HepG2 (cell line): ENCODE results near the gene AAGAB. TPM values are rescaled to one million over a fixed set of nuclear protein-coding genes. Genes with fewer than 3 reads are reported as not detected.

Source experiments
- ATAC-seq: fragments of 200-7000 bp; cut with Tn5 transposase; 3 replicates; pipeline ENCODE4 v1.9.1; 2020; ENCODE audit warnings: mild to moderate bottlenecking, moderate library complexity
- BruUV-seq: library from RNA; stranded (reverse); fragments of 400-500 nt; replicated peaks from 2 replicates; lab custom pipeline; 2021; lab: Mats Ljungman, UMichigan
- CTCF ChIA-PET: fragments of 300-600 bp; formaldehyde crosslinking; extraction: SDS; loops from one replicate; lab custom pipeline; 2021; ENCODE audit warnings: low total read pairs, inconsistent platforms, low intra/inter-chr PET ratio; lab: Yijun Ruan, JAX
- POLR2A ChIA-PET: fragments of 350-600 bp; sonication (Branson Sonifier 250); formaldehyde crosslinking; loops from one replicate; lab custom pipeline; 2020; ENCODE audit warnings: antibody characterized with exemption, inconsistent platforms; lab: Yijun Ruan, JAX
- DNase-seq: peaks from one replicate; pipeline ENCODE4 v3.0.0-alpha.2; 2015; ENCODE audit warnings: low spot score
- FAIRE-seq: peaks from 3 replicates; lab custom pipeline; 2011; peaks lifted over from hg19 to GRCh38; lab: Jason Lieb, UNC
- H2AFZ ChIP-seq: one replicate; pipeline ENCODE4 v1.6.1; 2011; ENCODE audit warnings: low read length, inconsistent platforms
- H3K27ac ChIP-seq: fragments of 300-600 bp; 3 replicates; pipeline ENCODE4 v1.8.0; 2011; ENCODE audit warnings: mixed run types, mild to moderate bottlenecking, mixed read lengths, low read length, inconsistent platforms; ENCODE audit not compliant: insufficient read depth; ENCODE audit errors: extremely low read length
- H3K27me3 ChIP-seq, 2 experiments: fragments of 200-600 bp in 1 of 2; 2 replicates in 1 of 2; 3 replicates in 1 of 2; pipeline versions ENCODE4 v1.6.0 to v1.8.0; 2011; ENCODE audit warnings: low read length in 2 of 2, mild to moderate bottlenecking in 2 of 2, moderate library complexity in 2 of 2, inconsistent platforms in 1 of 2; ENCODE audit not compliant: insufficient read depth in 2 of 2, control insufficient read depth in 1 of 2
- H3K36me3 ChIP-seq, 2 experiments: fragments of 200-600 bp in 1 of 2; replicated peaks in 1 of 2; 2 replicates in 1 of 2; 3 replicates in 1 of 2; pipeline versions ENCODE4 v1.5.1 to v1.8.0; 2011; ENCODE audit warnings: low read length in 2 of 2, inconsistent platforms in 1 of 2; ENCODE audit not compliant: insufficient read depth in 2 of 2, control insufficient read depth in 1 of 2
- H3K4me1 ChIP-seq: 2 replicates; pipeline ENCODE4 v1.5.1; 2012; ENCODE audit warnings: low read length, inconsistent platforms; ENCODE audit not compliant: insufficient read depth
- H3K4me2 ChIP-seq: 2 replicates; pipeline ENCODE4 v1.6.0; 2011; ENCODE audit warnings: low read depth, low read length, inconsistent platforms
- H3K4me3 ChIP-seq, 3 experiments: fragments of 200-600 bp in 1 of 3; sonication (generic), shearing (Covaris generic) in 1 of 3; replicated peaks in 1 of 3; 2 replicates each; pipeline ENCODE4 v1.5.1; 2011 to 2016; ENCODE audit warnings: low read length in 3 of 3, inconsistent platforms in 2 of 3, low read depth in 2 of 3, mild to moderate bottlenecking in 2 of 3, control low read depth in 1 of 3, mixed read lengths in 1 of 3; ENCODE audit not compliant: insufficient read depth in 1 of 3
- H3K79me2 ChIP-seq: one replicate; pipeline ENCODE4 v1.6.1; 2011; ENCODE audit warnings: low read length, inconsistent platforms; ENCODE audit not compliant: insufficient read depth
- H3K9ac ChIP-seq: 2 replicates; pipeline ENCODE4 v1.6.0; 2011; ENCODE audit warnings: mild to moderate bottlenecking, low read depth, low read length, inconsistent platforms; ENCODE audit not compliant: insufficient read depth
- H3K9me3 ChIP-seq: 2 replicates; pipeline ENCODE4 v1.5.1; 2012; ENCODE audit warnings: mild to moderate bottlenecking, low read length
- H4K20me1 ChIP-seq: 2 replicates; pipeline ENCODE4 v1.6.0; 2011; ENCODE audit warnings: inconsistent platforms, mild to moderate bottlenecking, low read length, moderate library complexity; ENCODE audit not compliant: insufficient read depth
- ASH2L ChIP-seq: fragments of 300-600, 200-600 bp; sonication (generic); IDR thresholded peaks from 2 replicates; pipeline ENCODE4 v1.7.0; 2017; ENCODE audit warnings: low read depth, mild to moderate bottlenecking, moderate library complexity, mixed read lengths, low read length; ENCODE audit not compliant: insufficient read length
- DMAP1 ChIP-seq: IDR thresholded peaks from 2 replicates; pipeline ENCODE4 v1.6.1; 2016
- HMG20A ChIP-seq: IDR thresholded peaks from 2 replicates; pipeline ENCODE4 v1.6.1; 2016; ENCODE audit warnings: borderline replicate concordance
- ISL2 ChIP-seq: sonication (generic); formaldehyde crosslinking; IDR thresholded peaks from 2 replicates; pipeline ENCODE4 v1.5.0; 2020; ENCODE audit warnings: missing genetic modification reagents
- JUNB ChIP-seq: sonication (generic); formaldehyde crosslinking; IDR thresholded peaks from 2 replicates; pipeline ENCODE4 v1.8.0; 2022; ENCODE audit warnings: missing genetic modification reagents, mild to moderate bottlenecking, borderline replicate concordance
- MAFF ChIP-seq: IDR thresholded peaks from 2 replicates; pipeline ENCODE4 v1.6.1; 2011; ENCODE audit warnings: low read depth, low read length, improper control_type of control experiment
- MAFK ChIP-seq, 2 experiments: IDR thresholded peaks in 1 of 2; conservative IDR thresholded peaks in 1 of 2; 2 replicates each; pipeline ENCODE4 v1.6.1; 2011; ENCODE audit warnings: improper control_type of control experiment in 2 of 2, low read length in 2 of 2
- MBD4 ChIP-seq: IDR thresholded peaks from 2 replicates; pipeline ENCODE4 v1.6.1; 2012; ENCODE audit warnings: low read length, inconsistent platforms, borderline replicate concordance
- POLR2G ChIP-seq: fragments of 200-400 bp; formaldehyde crosslinking; IDR thresholded peaks from 2 replicates; pipeline ENCODE4 v1.6.1; 2018; ENCODE audit warnings: mild to moderate bottlenecking, low read depth, low read length, moderate library complexity
- SCMH1 ChIP-seq: sonication (generic); formaldehyde crosslinking; IDR thresholded peaks from 2 replicates; pipeline ENCODE4 v1.9.0; 2021; ENCODE audit warnings: missing genetic modification reagents, mild to moderate bottlenecking, borderline replicate concordance
- ZHX2 ChIP-seq, 2 experiments: sonication (generic) in 1 of 2; formaldehyde crosslinking in 1 of 2; IDR thresholded peaks; 2 replicates each; pipeline versions ENCODE4 v1.6.1 to v1.9.0; 2014 to 2022; ENCODE audit warnings: antibody characterized with exemption in 1 of 2, borderline replicate concordance in 1 of 2, inconsistent platforms in 1 of 2, low read depth in 1 of 2, missing genetic modification reagents in 1 of 2
- ZNF24 ChIP-seq: fragments of 450-650 bp; IDR thresholded peaks from 2 replicates; pipeline ENCODE4 v1.6.1; 2017; ENCODE audit warnings: antibody characterized with exemption, mild to moderate bottlenecking
- ZNF775 ChIP-seq: sonication (generic); formaldehyde crosslinking; IDR thresholded peaks from 2 replicates; pipeline ENCODE4 v1.4.0; 2020; ENCODE audit warnings: missing genetic modification reagents, mild to moderate bottlenecking, moderate library complexity, borderline replicate concordance
- WGBS: methylation state at CpG from one replicate; pipeline ENCODE4 v1.1.6; 2017; ENCODE audit warnings: low lambda C conversion rate; 5-methylcytosine and 5-hydroxymethylcytosine counted together
- in situ Hi-C: cut with HindIII; loops from 2 replicates; pipeline ENCODE4 v1.10.0; 2017; ENCODE audit warnings: low pct_unique_long_range_greater_than_20kb; ENCODE audit not compliant: extremely low pct_ligation_motif_present
- intact Hi-C: fragments of 100-400 bp; cut with micrococcal nuclease; formaldehyde crosslinking; loops from one replicate; pipeline ENCODE4 v1.10.0; 2022; ENCODE audit not compliant: unreplicated experiment
- polyA plus RNA-seq, 8 experiments: library from polyadenylated mRNA; depleted of rRNA in 3 of 8; stranded (reverse) in 7 of 8; unstranded in 1 of 8; fragments of >200 nt; fragmentation: Illumina TruSeq in 4 of 8; extraction: Trizol in 4 of 8; gene quantifications; 2 replicates each; pipeline versions ENCODE4 v1.2.1 to v1.2.3, GENCODE V29; 2011 to 2016; ENCODE audit warnings: low read depth in 4 of 8, missing spikeins in 1 of 8, mixed read lengths in 1 of 8; ENCODE audit not compliant: insufficient read depth in 1 of 8
- total RNA-seq, 5 experiments: library from RNA; depleted of rRNA; stranded (reverse); fragments of >200 nt; fragmentation: Illumina TruSeq; extraction: Trizol; gene quantifications; 2 replicates each; pipeline ENCODE4 v1.2.3, GENCODE V29; 2016; ENCODE audit warnings: low read depth in 1 of 5
- TF ChIP-seq, protein P1 (sequence below): sonication (generic); formaldehyde crosslinking; IDR thresholded peaks from 2 replicates; pipeline ENCODE4 v1.4.0; 2020; ENCODE audit warnings: missing genetic modification reagents
- TF ChIP-seq, protein P2 (sequence below): conservative IDR thresholded peaks from 2 replicates; pipeline ENCODE4 v1.6.1; 2018; ENCODE audit warnings: missing genetic modification reagents
- TF ChIP-seq, protein P3 (sequence below): IDR thresholded peaks from 2 replicates; pipeline ENCODE4 v1.6.1; 2016; ENCODE audit warnings: missing genetic modification reagents, missing compliant biosample characterization

The AAGAB gene
- total and polyA plus RNA-seq, 2 of the 13 experiments (the other 11 are each of a cell fraction or from before 2014, with no cell fraction given): 8.0 to 34.9 TPM

DNA sequence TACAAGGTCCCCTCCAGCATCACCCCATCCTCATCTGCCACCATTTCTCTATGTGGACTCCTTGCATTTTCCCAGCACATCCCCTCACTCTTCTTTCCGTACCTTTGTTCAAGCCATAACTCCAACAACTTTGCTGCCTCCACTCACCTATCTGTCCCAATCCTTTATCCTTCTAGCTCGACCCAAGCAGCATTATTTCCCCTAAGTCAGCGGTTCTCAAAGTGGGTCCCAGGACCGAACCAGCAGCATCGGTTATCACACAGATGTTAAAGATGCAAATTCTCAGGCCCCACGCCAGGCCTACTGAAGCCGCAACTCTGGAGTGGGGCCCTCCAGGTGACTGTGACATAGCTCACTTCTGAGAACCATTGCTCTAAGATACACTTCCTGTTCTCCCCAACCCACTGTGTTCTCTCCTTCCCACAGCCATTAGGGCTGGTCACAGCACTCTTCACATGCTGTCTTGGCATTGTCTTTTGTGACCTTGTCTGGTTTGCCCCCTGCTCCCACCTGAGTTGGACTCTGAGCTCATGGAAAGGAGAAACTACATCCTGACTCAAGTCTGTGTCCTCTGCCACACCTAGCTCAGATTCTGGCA, 56.2 kb downstream of the AAGAB start:
- CTCF ChIA-PET: no interaction called here
- no peak overlapping the region for H3K27ac ChIP-seq
- intact Hi-C loops: no loop called here
- TF ChIP-seq, protein P1, sequence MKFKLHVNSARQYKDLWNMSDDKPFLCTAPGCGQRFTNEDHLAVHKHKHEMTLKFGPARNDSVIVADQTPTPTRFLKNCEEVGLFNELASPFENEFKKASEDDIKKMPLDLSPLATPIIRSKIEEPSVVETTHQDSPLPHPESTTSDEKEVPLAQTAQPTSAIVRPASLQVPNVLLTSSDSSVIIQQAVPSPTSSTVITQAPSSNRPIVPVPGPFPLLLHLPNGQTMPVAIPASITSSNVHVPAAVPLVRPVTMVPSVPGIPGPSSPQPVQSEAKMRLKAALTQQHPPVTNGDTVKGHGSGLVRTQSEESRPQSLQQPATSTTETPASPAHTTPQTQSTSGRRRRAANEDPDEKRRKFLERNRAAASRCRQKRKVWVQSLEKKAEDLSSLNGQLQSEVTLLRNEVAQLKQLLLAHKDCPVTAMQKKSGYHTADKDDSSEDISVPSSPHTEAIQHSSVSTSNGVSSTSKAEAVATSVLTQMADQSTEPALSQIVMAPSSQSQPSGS: no peak
- no peak for TF ChIP-seq SCMH1 (CRISPR knock-in tag)
- TF ChIP-seq ZNF24: no peak
- TF ChIP-seq DMAP1 (CRISPR knock-in tag): no peak
- peak; percentile 54 to 68 for TF ChIP-seq MAFK (conservative IDR thresholded peaks at IDR 0.05 in 1 of 2, IDR thresholded peaks at IDR 0.05 in 1 of 2; ENCODE audit: low read length in 2 of 2)
- TF ChIP-seq JUNB (CRISPR knock-in tag): no peak
- TF ChIP-seq, protein P2, sequence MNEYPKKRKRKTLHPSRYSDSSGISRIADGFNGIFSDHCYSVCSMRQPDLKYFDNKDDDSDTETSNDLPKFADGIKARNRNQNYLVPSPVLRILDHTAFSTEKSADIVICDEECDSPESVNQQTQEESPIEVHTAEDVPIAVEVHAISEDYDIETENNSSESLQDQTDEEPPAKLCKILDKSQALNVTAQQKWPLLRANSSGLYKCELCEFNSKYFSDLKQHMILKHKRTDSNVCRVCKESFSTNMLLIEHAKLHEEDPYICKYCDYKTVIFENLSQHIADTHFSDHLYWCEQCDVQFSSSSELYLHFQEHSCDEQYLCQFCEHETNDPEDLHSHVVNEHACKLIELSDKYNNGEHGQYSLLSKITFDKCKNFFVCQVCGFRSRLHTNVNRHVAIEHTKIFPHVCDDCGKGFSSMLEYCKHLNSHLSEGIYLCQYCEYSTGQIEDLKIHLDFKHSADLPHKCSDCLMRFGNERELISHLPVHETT (CRISPR knock-in tag): no peak
- no peak for TF ChIP-seq ISL2 (CRISPR knock-in tag)
- peak; percentile 47 for TF ChIP-seq MAFF
- TF ChIP-seq ZNF775 (CRISPR knock-in tag): no peak
- TF ChIP-seq ASH2L: no peak
- TF ChIP-seq, protein P3, sequence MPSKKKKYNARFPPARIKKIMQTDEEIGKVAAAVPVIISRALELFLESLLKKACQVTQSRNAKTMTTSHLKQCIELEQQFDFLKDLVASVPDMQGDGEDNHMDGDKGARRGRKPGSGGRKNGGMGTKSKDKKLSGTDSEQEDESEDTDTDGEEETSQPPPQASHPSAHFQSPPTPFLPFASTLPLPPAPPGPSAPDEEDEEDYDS (CRISPR knock-in tag): no peak
- TF ChIP-seq HMG20A (CRISPR knock-in tag): no peak
- no peak for TF ChIP-seq MBD4
- TF ChIP-seq POLR2G: 0 out of 2 replicates have a peak, but pooled peaks have one; percentile 23
- no peak for TF ChIP-seq ZHX2 (IDR thresholded peaks at IDR 0.05; ENCODE audit: low read depth)
- no peak for TF ChIP-seq ZHX2 (CRISPR knock-in tag; IDR thresholded peaks at IDR 0.05; ENCODE audit: borderline replicate concordance)

More for the DNA sequence above, 56.2 kb downstream of the AAGAB start:
- Histone ChIP-seq H3K4me1 (peaks cover 15% of the 10 kb centered on the region), H3K36me3 (peaks cover 0 to 1% of the 10 kb centered on the region in 2 experiments; a peak in 3 of 5 replicates), H3K79me2 (no peaks in the 10 kb centered on the region), H3K9ac (no peak overlapping the region), H2AFZ (no peak overlapping the region), H3K4me3 (no peak overlapping the region), H3K4me2 (no peak overlapping the region), H3K9me3 (no peaks in the 10 kb centered on the region), H3K27me3 (no peaks in the 10 kb centered on the region), H4K20me1 (no peaks in the 10 kb centered on the region)
- DNase-seq: no peak
- WGBS: 97% methylated on average over 7 of the region's 7 CpGs
- POLR2A ChIA-PET: no interaction called here
- TSS peak; percentile 14 for BruUV-seq
- no peak for FAIRE-seq
- in situ Hi-C loops: no loop called here
- peak; percentile 23; the same call in 2 of the 3 replicates for ATAC-seq
